MM.1S (cell line): ENCODE data around the gene SMG7.

Source experiments
- DNase-seq: peaks from one replicate; pipeline ENCODE4 v3.0.0-alpha.2; 2015
- H2AFZ ChIP-seq: fragments of 300-600 bp; sonication (generic); 2 replicates; pipeline ENCODE4 v1.6.0; 2016; ENCODE audit warnings: antibody characterized with exemption, low read length
- H3F3A ChIP-seq: fragments of 300-600 bp; sonication (generic); 2 replicates; pipeline ENCODE4 v1.6.1; 2016; ENCODE audit warnings: mild to moderate bottlenecking, antibody characterized with exemption, low read length, moderate library complexity, mixed read lengths; ENCODE audit not compliant: insufficient read depth
- H3K27ac ChIP-seq: fragments of 300-600 bp; sonication (generic); 2 replicates; pipeline ENCODE4 v1.5.1; 2016; ENCODE audit warnings: mild to moderate bottlenecking, low read length
- H3K27me3 ChIP-seq: fragments of 300-600 bp; sonication (generic); replicated peaks from 2 replicates; pipeline ENCODE4 v1.6.0; 2016; ENCODE audit warnings: low read length; ENCODE audit not compliant: insufficient read depth
- H3K36me3 ChIP-seq: fragments of 300-600 bp; sonication (generic); replicated peaks from 2 replicates; pipeline ENCODE4 v1.6.1; 2016; ENCODE audit warnings: mild to moderate bottlenecking, low read length, mixed read lengths; ENCODE audit not compliant: insufficient read depth
- H3K4me1 ChIP-seq: fragments of 300-600 bp; sonication (generic); 2 replicates; pipeline ENCODE4 v1.6.1; 2016; ENCODE audit warnings: low read length, mixed read lengths
- H3K4me2 ChIP-seq: fragments of 300-600 bp; sonication (generic); 2 replicates; pipeline ENCODE4 v1.6.0; 2016; ENCODE audit warnings: low read depth, low read length
- H3K4me3 ChIP-seq: fragments of 300-600 bp; sonication (generic); 2 replicates; pipeline ENCODE4 v1.5.1; 2016; ENCODE audit warnings: low read length, mixed read lengths
- H3K79me2 ChIP-seq: fragments of 300-600 bp; sonication (generic); 2 replicates; pipeline ENCODE4 v1.6.1; 2016; ENCODE audit warnings: mixed run types, low read length, mixed read lengths
- H3K9ac ChIP-seq: fragments of 300-600 bp; sonication (generic); 2 replicates; pipeline ENCODE4 v1.6.1; 2016; ENCODE audit warnings: low read length, mixed read lengths
- H3K9me2 ChIP-seq: fragments of 300-600 bp; sonication (generic); replicated peaks from 2 replicates; pipeline ENCODE4 v1.6.1; 2016; ENCODE audit warnings: mild to moderate bottlenecking, low read length, mixed read lengths; ENCODE audit not compliant: insufficient read depth
- H3K9me3 ChIP-seq: fragments of 300-600 bp; sonication (generic); replicated peaks from 2 replicates; pipeline ENCODE4 v1.6.1; 2016; ENCODE audit warnings: mild to moderate bottlenecking, low read length, mixed read lengths; ENCODE audit not compliant: insufficient read depth
- H4K20me1 ChIP-seq: fragments of 300-600 bp; sonication (generic); 2 replicates; pipeline ENCODE4 v1.6.1; 2016; ENCODE audit warnings: mild to moderate bottlenecking, low read length, moderate library complexity, mixed read lengths; ENCODE audit not compliant: insufficient read depth
- EZH2 ChIP-seq: fragments of 300-600 bp; sonication (generic); optimal IDR thresholded peaks from 2 replicates; pipeline ENCODE3; 2017; ENCODE audit warnings: low read depth, mild to moderate bottlenecking, antibody characterized with exemption, low read length, mixed read lengths
- EZH2phosphoT487 ChIP-seq: fragments of 300-600 bp; sonication (generic); IDR thresholded peaks from 2 replicates; pipeline ENCODE4 v1.6.1; 2018; ENCODE audit warnings: antibody characterized with exemption, low read length
- TF ChIP-seq, protein P1 (sequence below): fragments of 300-600 bp; sonication (generic); IDR thresholded peaks from 2 replicates; pipeline ENCODE4 v1.5.1; 2016; ENCODE audit warnings: antibody characterized with exemption, low read length, mixed read lengths

The SMG7 gene

DNA sequence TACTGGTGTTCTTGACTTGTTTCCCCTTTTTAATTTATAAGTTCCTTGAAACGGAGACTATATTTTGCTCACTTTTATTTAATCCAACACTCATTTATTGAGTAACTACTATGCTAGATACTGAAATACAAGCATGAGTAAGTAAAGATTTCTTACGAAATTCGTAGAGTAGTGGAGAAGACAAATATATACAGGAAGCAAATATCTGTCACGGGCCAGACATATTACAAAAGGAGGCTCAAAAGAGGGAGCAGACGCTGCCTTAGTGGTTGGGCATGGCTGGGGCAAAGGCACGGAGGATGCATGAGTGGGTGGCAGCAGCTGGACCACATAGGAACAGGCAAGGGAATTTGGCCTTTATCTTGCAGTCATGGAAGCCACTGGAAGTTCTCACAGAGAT lies 111.2 kb downstream of the SMG7 start:
- H3K4me1 ChIP-seq = no peaks in the 10 kb centered on the region
- TF ChIP-seq, protein P1, sequence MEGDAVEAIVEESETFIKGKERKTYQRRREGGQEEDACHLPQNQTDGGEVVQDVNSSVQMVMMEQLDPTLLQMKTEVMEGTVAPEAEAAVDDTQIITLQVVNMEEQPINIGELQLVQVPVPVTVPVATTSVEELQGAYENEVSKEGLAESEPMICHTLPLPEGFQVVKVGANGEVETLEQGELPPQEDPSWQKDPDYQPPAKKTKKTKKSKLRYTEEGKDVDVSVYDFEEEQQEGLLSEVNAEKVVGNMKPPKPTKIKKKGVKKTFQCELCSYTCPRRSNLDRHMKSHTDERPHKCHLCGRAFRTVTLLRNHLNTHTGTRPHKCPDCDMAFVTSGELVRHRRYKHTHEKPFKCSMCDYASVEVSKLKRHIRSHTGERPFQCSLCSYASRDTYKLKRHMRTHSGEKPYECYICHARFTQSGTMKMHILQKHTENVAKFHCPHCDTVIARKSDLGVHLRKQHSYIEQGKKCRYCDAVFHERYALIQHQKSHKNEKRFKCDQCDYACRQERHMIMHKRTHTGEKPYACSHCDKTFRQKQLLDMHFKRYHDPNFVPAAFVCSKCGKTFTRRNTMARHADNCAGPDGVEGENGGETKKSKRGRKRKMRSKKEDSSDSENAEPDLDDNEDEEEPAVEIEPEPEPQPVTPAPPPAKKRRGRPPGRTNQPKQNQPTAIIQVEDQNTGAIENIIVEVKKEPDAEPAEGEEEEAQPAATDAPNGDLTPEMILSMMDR = no peak
- TF ChIP-seq EZH2 = no peak
- no peak for TF ChIP-seq EZH2phosphoT487
- H3K4me2 ChIP-seq = no peak overlapping the region
- no peaks in the 10 kb centered on the region for H3K27me3 ChIP-seq
- no peak overlapping the region for H3K9ac ChIP-seq
- no peak for DNase-seq
- H3K9me2 ChIP-seq = no peaks in the 10 kb centered on the region
- H3K4me3 ChIP-seq = no peak overlapping the region
- H3K9me3 ChIP-seq = no peaks in the 10 kb centered on the region
- no peaks in the 10 kb centered on the region for H3K36me3 ChIP-seq
- H3K27ac ChIP-seq = no peak overlapping the region
- no peak overlapping the region for H2AFZ ChIP-seq
- H3F3A ChIP-seq = no peaks in the 10 kb centered on the region
- no peaks in the 10 kb centered on the region for H4K20me1 ChIP-seq
- H3K79me2 ChIP-seq = 0 out of 2 replicates have a peak, but pooled peaks cover 3% of the 10 kb centered on the region

DNA sequence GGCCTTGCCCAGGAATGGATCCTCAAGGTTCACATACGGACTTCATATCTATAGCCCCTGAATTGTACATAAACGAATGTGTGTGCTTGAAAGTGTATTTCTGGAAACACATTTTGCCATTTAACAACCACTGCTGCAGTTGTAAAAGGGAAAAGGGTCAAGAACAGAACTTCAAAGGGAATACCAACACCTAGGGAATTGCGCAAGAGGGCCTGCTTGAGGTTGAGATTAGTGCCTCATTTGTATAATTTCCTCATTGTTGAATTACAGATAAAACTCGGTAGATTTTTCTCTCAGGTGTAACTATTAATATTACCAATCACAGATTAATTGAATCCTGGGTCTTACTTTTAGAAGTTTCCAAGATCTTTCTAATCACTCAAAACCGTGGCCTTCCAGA lies 111.8 kb downstream of the SMG7 start:
- H3K9me2 ChIP-seq = no peaks in the 10 kb centered on the region
- TF ChIP-seq EZH2 (no peak), EZH2phosphoT487 (no peak)
- no peaks in the 10 kb centered on the region for H3K27me3 ChIP-seq
- no peak overlapping the region for H3K4me3 ChIP-seq
- H2AFZ ChIP-seq = no peak overlapping the region
- H3K4me2 ChIP-seq = no peak overlapping the region
- DNase-seq = no peak
- H3K9ac ChIP-seq = no peak overlapping the region
- peaks cover 8% of the 10 kb centered on the region for H3K79me2 ChIP-seq
- H3K27ac ChIP-seq = no peak overlapping the region
- H3K36me3 ChIP-seq = no peaks in the 10 kb centered on the region
- H3F3A ChIP-seq = peaks cover 4% of the 10 kb centered on the region; the same call in 1 of the 2 replicates
- peaks cover 6% of the 10 kb centered on the region for H3K4me1 ChIP-seq
- H3K9me3 ChIP-seq = no peaks in the 10 kb centered on the region
- H4K20me1 ChIP-seq = no peaks in the 10 kb centered on the region

DNA sequence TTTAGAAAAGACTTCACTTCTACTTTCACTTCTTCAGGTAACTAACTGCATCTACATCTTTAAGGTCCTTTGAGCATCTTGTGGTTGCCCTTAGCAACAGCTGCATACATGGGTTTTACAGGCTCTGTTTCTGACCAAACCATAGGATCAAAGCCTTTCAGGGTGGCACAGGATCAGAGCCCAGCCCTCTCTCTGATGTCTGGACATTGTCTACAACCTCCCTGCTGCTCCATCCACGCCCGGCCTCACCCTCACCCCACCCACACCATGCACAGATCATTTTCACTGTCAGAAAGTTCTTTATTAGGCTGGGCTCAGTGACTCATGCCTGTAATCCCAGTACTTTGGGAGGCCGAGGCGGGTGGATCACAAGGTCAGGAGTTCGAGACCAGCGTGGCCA lies 112.7 kb downstream of the SMG7 start:
- no peaks in the 10 kb centered on the region for H3K9me2 ChIP-seq
- H3K4me2 ChIP-seq = no peak overlapping the region
- H3K27me3 ChIP-seq = no peaks in the 10 kb centered on the region
- H2AFZ ChIP-seq = no peak overlapping the region
- peaks cover 14% of the 10 kb centered on the region for H3K4me1 ChIP-seq
- no peaks in the 10 kb centered on the region for H3K9me3 ChIP-seq
- no peaks in the 10 kb centered on the region for H4K20me1 ChIP-seq
- no peak overlapping the region for H3K9ac ChIP-seq
- peaks cover 13% of the 10 kb centered on the region for H3F3A ChIP-seq
- H3K4me3 ChIP-seq = no peak overlapping the region
- TF ChIP-seq EZH2phosphoT487 (no peak), EZH2 (no peak)
- TF ChIP-seq, protein P1 = no peak
- DNase-seq = peak; percentile 40
- H3K27ac ChIP-seq = no peak overlapping the region
- H3K79me2 ChIP-seq = peaks cover 8% of the 10 kb centered on the region
- H3K36me3 ChIP-seq = no peaks in the 10 kb centered on the region

DNA sequence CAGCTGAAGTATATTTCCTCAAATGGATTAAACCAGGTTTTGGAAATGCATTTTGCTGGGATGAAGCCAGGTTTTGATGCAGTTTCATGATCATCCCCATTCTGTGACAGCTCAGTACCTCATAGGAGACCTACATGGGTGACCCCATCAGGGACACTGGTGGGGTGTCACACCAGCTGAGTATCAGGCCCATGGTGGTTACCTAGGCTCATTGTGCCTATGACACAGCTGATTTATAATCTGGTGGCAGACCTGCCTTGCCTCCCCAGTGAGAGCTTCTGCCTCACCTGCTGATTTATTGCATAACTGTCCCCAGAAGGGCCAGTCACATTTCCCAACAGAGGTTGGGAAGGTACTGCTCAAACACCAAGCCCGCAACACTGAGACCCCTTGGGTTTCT lies 114.2 kb downstream of the SMG7 start:
- Histone ChIP-seq H3K9ac (no peak overlapping the region), H3K79me2 (peaks cover 8% of the 10 kb centered on the region), H4K20me1 (no peaks in the 10 kb centered on the region), H3K27me3 (no peaks in the 10 kb centered on the region), H3K36me3 (no peaks in the 10 kb centered on the region), H3K9me3 (no peaks in the 10 kb centered on the region), H3K9me2 (no peaks in the 10 kb centered on the region), H3K4me1 (peaks cover 25% of the 10 kb centered on the region), H3K27ac (no peak overlapping the region), H3K4me3 (no peak overlapping the region), H3F3A (peaks cover 24% of the 10 kb centered on the region), H2AFZ (no peak overlapping the region), H3K4me2 (no peak overlapping the region)
- no peak for DNase-seq
- no peak for TF ChIP-seq EZH2
